Spinal cord (tissue), 10 donors: ENCODE results near the gene TESK2. TPM values are rescaled to one million over a fixed set of nuclear protein-coding genes. Genes with fewer than 3 reads are reported as not detected.

Source experiments
- DNase-seq, 6 donors: peaks; one replicate each; pipeline versions ENCODE4 v3.0.0 to v3.0.0-alpha.2; 2013 to 2015; ENCODE audit warnings: low spot score in 6 of 6, low read depth in 4 of 6
- H3K27ac ChIP-seq: one replicate; pipeline ENCODE4 v1.5.1; 2013; ENCODE audit warnings: low read depth, low read length, control low read depth
- H3K27me3 ChIP-seq: one replicate; pipeline ENCODE4 v1.6.1; 2013; ENCODE audit warnings: low read length; ENCODE audit not compliant: control insufficient read depth, insufficient read depth
- H3K36me3 ChIP-seq: one replicate; pipeline ENCODE4 v1.6.1; 2013; ENCODE audit warnings: low read length; ENCODE audit not compliant: control insufficient read depth, insufficient read depth
- H3K4me1 ChIP-seq: one replicate; pipeline ENCODE4 v1.6.1; 2013; ENCODE audit warnings: low read length; ENCODE audit not compliant: control insufficient read depth, insufficient read depth
- H3K4me3 ChIP-seq: one replicate; pipeline ENCODE4 v1.5.1; 2013; ENCODE audit warnings: low read depth, low read length, control low read depth
- H3K9me3 ChIP-seq: one replicate; pipeline ENCODE4 v1.6.1; 2013; ENCODE audit warnings: low read length; ENCODE audit not compliant: control insufficient read depth, insufficient read depth
- WGBS: methylation state at CpG from one replicate; pipeline ENCODE4 v1.1.5; 2013; ENCODE audit warnings: missing lambda C conversion rate; ENCODE audit not compliant: insufficient coverage; 5-methylcytosine and 5-hydroxymethylcytosine counted together
- polyA plus RNA-seq, 2 donors: library from polyadenylated mRNA; unstranded; fragments of 120-200 nt; gene quantifications; one replicate each; pipeline ENCODE4 v1.2.1, GENCODE V29; 2013; ENCODE audit not compliant: insufficient read length in 2 of 2
- total RNA-seq, 2 donors: library from RNA; depleted of rRNA in 1 of 2; stranded (reverse); fragments of 120-200 nt in 1 of 2; fragments of >200 nt in 1 of 2; gene quantifications; one replicate each; pipeline versions ENCODE4 v1.2.3 to v1.2.4, GENCODE V29; 2013 to 2014
- donor health status: healthy.

TESK2 gene
- total and polyA plus RNA-seq, 4 donors = 4.0 to 7.3 (median 5.1) TPM

GRCh38 chr1:45326627-45327623 lies 164.0 kb downstream of the TESK2 start, which contains the start of gene HPDL:
Gene HPDL, plus strand, starts transcription at chr1:45326895. Its CDS starts 254 bp downstream, at chr1:45327149.
- Histone ChIP-seq H3K27ac (peak within 1 kb of the TSS; percentile 86), H3K4me1 (peaks cover 35% of the 10 kb centered on the region), H3K9me3 (no peaks in the 10 kb centered on the region), H3K27me3 (no peaks in the 10 kb centered on the region), H3K36me3 (peaks cover 40% of the 10 kb centered on the region), H3K4me3 (peak within 1 kb of the TSS; percentile 55)
- peak in 5 of 6 donors; percentile 60 to 93 (median 77) for DNase-seq
- WGBS = 5% methylated on average over 96 of the region's 96 CpGs

GRCh38 chr1:45325851-45326506 lies 165.0 kb downstream of the TESK2 start:
- peaks cover 35% of the 10 kb centered on the region for H3K4me1 ChIP-seq
- no peaks in the 10 kb centered on the region for H3K27me3 ChIP-seq
- H3K36me3 ChIP-seq = peaks cover 30% of the 10 kb centered on the region
- peak overlapping the region; percentile 55 for H3K4me3 ChIP-seq
- H3K9me3 ChIP-seq = no peaks in the 10 kb centered on the region
- WGBS = 33% methylated on average over 3 of the region's 6 CpGs
- DNase-seq = peak in 2 of 6 donors; percentile 50 to 80
- peak overlapping the region; percentile 86 for H3K27ac ChIP-seq

- WGBS = 84% methylated on average over 9 of the region's 10 CpGs
- no peak overlapping the region for H3K4me3 ChIP-seq
- no peaks in the 10 kb centered on the region for H3K27me3 ChIP-seq
- no peak for DNase-seq
- no peak overlapping the region for H3K27ac ChIP-seq
- H3K9me3 ChIP-seq = no peaks in the 10 kb centered on the region
- H3K36me3 ChIP-seq = peaks cover 3% of the 10 kb centered on the region
- H3K4me1 ChIP-seq = peaks cover 24% of the 10 kb centered on the region
Measured at GRCh38 chr1:45322486-45323040, 168.4 kb downstream of the TESK2 start.

GRCh38 chr1:45321444-45321843 lies 169.5 kb downstream of the TESK2 start:
- H3K27ac ChIP-seq = no peak overlapping the region
- H3K4me1 ChIP-seq = peaks cover 12% of the 10 kb centered on the region
- H3K27me3 ChIP-seq = no peaks in the 10 kb centered on the region
- 70% methylated on average over 2 of the region's 5 CpGs for WGBS
- no peak overlapping the region for H3K4me3 ChIP-seq
- no peaks in the 10 kb centered on the region for H3K36me3 ChIP-seq
- H3K9me3 ChIP-seq = no peaks in the 10 kb centered on the region
- DNase-seq = no peak

- 88% methylated on average over 4 of the region's 4 CpGs for WGBS
- H3K27me3 ChIP-seq = no peaks in the 10 kb centered on the region
- no peaks in the 10 kb centered on the region for H3K9me3 ChIP-seq
- no peaks in the 10 kb centered on the region for H3K4me1 ChIP-seq
- no peak overlapping the region for H3K4me3 ChIP-seq
- H3K27ac ChIP-seq = no peak overlapping the region
- DNase-seq = no peak
- H3K36me3 ChIP-seq = no peaks in the 10 kb centered on the region
Measured at GRCh38 chr1:45319761-45320160, 171.2 kb downstream of the TESK2 start.

- 50% methylated on average over 1 of the region's 4 CpGs for WGBS
- no peaks in the 10 kb centered on the region for H3K9me3 ChIP-seq
- no peaks in the 10 kb centered on the region for H3K4me1 ChIP-seq
- no peaks in the 10 kb centered on the region for H3K27me3 ChIP-seq
- no peaks in the 10 kb centered on the region for H3K36me3 ChIP-seq
- DNase-seq = no peak
- H3K27ac ChIP-seq = no peak overlapping the region
- no peak overlapping the region for H3K4me3 ChIP-seq
Measured at GRCh38 chr1:45317166-45317565, 173.8 kb downstream of the TESK2 start.

GRCh38 chr1:45314266-45314665 lies 176.7 kb downstream of the TESK2 start:
- H3K27ac ChIP-seq = no peak overlapping the region
- no peaks in the 10 kb centered on the region for H3K4me1 ChIP-seq
- no peaks in the 10 kb centered on the region for H3K9me3 ChIP-seq
- no peaks in the 10 kb centered on the region for H3K36me3 ChIP-seq
- H3K27me3 ChIP-seq = no peaks in the 10 kb centered on the region
- no peak overlapping the region for H3K4me3 ChIP-seq
- DNase-seq = no peak
- no CpG with 5 or more reads among the region's 3 CpGs for WGBS

GRCh38 chr1:45306905-45307304 lies 184.1 kb downstream of the TESK2 start:
- no peak for DNase-seq
- Histone ChIP-seq H3K4me3 (no peak overlapping the region), H3K27ac (no peak overlapping the region), H3K27me3 (no peaks in the 10 kb centered on the region), H3K4me1 (peaks cover 20% of the 10 kb centered on the region), H3K36me3 (no peaks in the 10 kb centered on the region), H3K9me3 (no peaks in the 10 kb centered on the region)
- WGBS = no CpG with 5 or more reads among the region's 3 CpGs

GRCh38 chr1:45306319-45306718 lies 184.6 kb downstream of the TESK2 start:
- Histone ChIP-seq H3K4me1 (peaks cover 20% of the 10 kb centered on the region), H3K36me3 (no peaks in the 10 kb centered on the region), H3K27ac (no peak overlapping the region), H3K27me3 (no peaks in the 10 kb centered on the region), H3K4me3 (no peak overlapping the region), H3K9me3 (no peaks in the 10 kb centered on the region)
- no peak for DNase-seq
- WGBS = 23% methylated on average over 6 of the region's 8 CpGs
